OCI-LY7 (cell line): ENCODE data around the gene CALN1.

Source experiments
- CTCF ChIP-seq: fragments of 200-600 bp; sonication (generic); conservative IDR thresholded peaks from 2 replicates; pipeline ENCODE4 v1.5.1; 2014; ENCODE audit warnings: mild to moderate bottlenecking, antibody characterized with exemption, low read length, moderate library complexity, mixed read lengths
- EZH2phosphoT487 ChIP-seq: fragments of 200-600 bp; sonication (generic); IDR thresholded peaks from 2 replicates; pipeline ENCODE4 v1.6.1; 2018; ENCODE audit warnings: low read depth, borderline replicate concordance, mild to moderate bottlenecking, mixed run types, antibody characterized with exemption, low read length, moderate library complexity, mixed read lengths

GRCh38 chr7:72266771-72267170, 145.4 kb downstream of the CALN1 start:
- TF ChIP-seq CTCF (no peak), EZH2phosphoT487 (no peak)
